K562 (cell line): ENCODE results near the gene PTPN7. TPM values are rescaled to one million over a fixed set of nuclear protein-coding genes. Genes with fewer than 3 reads are reported as not detected.

Experiments
- CCAR2 ChIP-seq: fragments of 200-400 bp; formaldehyde crosslinking; IDR thresholded peaks from 2 replicates; pipeline ENCODE4 v1.6.1; 2017; ENCODE audit warnings: mild to moderate bottlenecking, low read depth, low read length
- HDGF ChIP-seq: fragments of 450-650 bp; IDR thresholded peaks from 2 replicates; pipeline ENCODE4 v1.6.1; 2016
- HMGN3 ChIP-seq: IDR thresholded peaks from 2 replicates; pipeline ENCODE4 v1.6.1; 2011; ENCODE audit warnings: borderline replicate concordance, low read depth, mild to moderate bottlenecking, mixed read lengths, low read length; ENCODE audit not compliant: insufficient read length; ENCODE audit errors: extremely low read depth
- IRF2 ChIP-seq: sonication (generic); formaldehyde crosslinking; IDR thresholded peaks from 2 replicates; pipeline ENCODE4 v1.8.1; 2022; ENCODE audit warnings: mild to moderate bottlenecking, missing genetic modification reagents
- IRF9 ChIP-seq: fragments of 450-650 bp; IDR thresholded peaks from 2 replicates; pipeline ENCODE4 v1.6.1; 2016; ENCODE audit warnings: missing biosample characterization, missing genetic modification characterization
- MLLT1 ChIP-seq, 2 experiments: fragments of 450-650 bp; IDR thresholded peaks; 2 replicates each; pipeline ENCODE4 v1.6.1; 2016
- PBX2 ChIP-seq, 2 experiments: IDR thresholded peaks in 1 of 2; conservative IDR thresholded peaks in 1 of 2; 2 replicates each; pipeline ENCODE4 v1.6.1; 2016; ENCODE audit warnings: low read depth in 2 of 2, mild to moderate bottlenecking in 1 of 2, missing compliant biosample characterization in 1 of 2, missing genetic modification characterization in 1 of 2, moderate library complexity in 1 of 2
- PCBP2 ChIP-seq: fragments of 200-400 bp; formaldehyde crosslinking; IDR thresholded peaks from 2 replicates; pipeline ENCODE4 v1.6.1; 2018; ENCODE audit warnings: low read length, low read depth, mild to moderate bottlenecking, moderate library complexity; ENCODE audit not compliant: poor library complexity, severe bottlenecking
- POLR2AphosphoS5 ChIP-seq: IDR thresholded peaks from 2 replicates; pipeline ENCODE4 v1.6.1; 2011; ENCODE audit warnings: mild to moderate bottlenecking, low read depth, low read length, moderate library complexity; ENCODE audit not compliant: control insufficient read depth, insufficient read depth
- PURB ChIP-seq: sonication (generic); formaldehyde crosslinking; IDR thresholded peaks from 2 replicates; pipeline ENCODE4 v1.9.0; 2021; ENCODE audit warnings: low read depth, mild to moderate bottlenecking, missing genetic modification reagents
- ZNF146 ChIP-seq: IDR thresholded peaks from one replicate; pipeline ENCODE4 v1.6.1; 2018; ENCODE audit warnings: missing compliant biosample characterization; ENCODE audit not compliant: unreplicated experiment
- ZNF444 ChIP-seq: fragments of 250-450 bp; sonication (Bioruptor Pico); IDR thresholded peaks from 2 replicates; pipeline ENCODE4 v1.4.0; 2020; ENCODE audit warnings: mild to moderate bottlenecking, moderate library complexity
- polyA plus RNA-seq, 8 experiments: library from polyadenylated mRNA; depleted of rRNA in 4 of 8; stranded (reverse) in 5 of 8; unstranded in 3 of 8; fragments of >200 nt; fragmentation: Nextera tagmentation in 2 of 8; fragmentation: Illumina TruSeq in 1 of 8; extraction: Ambion mirVana in 2 of 8; extraction: Trizol in 1 of 8; gene quantifications; 2 replicates each; pipeline versions ENCODE4 v1.2.1 to v1.2.3, GENCODE V29; 2011 to 2014; ENCODE audit warnings: inconsistent platforms in 1 of 8, missing spikeins in 1 of 8
- total RNA-seq, 7 experiments: library from RNA; depleted of rRNA in 6 of 7; stranded (reverse); fragments of >200 nt in 6 of 7; fragmentation: Illumina TruSeq in 2 of 7; extraction: Trizol in 2 of 7; gene quantifications; 2 replicates each; pipeline versions ENCODE4 v1.2.1 to v1.2.3, GENCODE V29; 2011 to 2021; ENCODE audit warnings: low replicate concordance in 1 of 7

PTPN7 gene
- total and polyA plus RNA-seq, 9 of the 15 experiments (the other 6 are each of a cell fraction or from before 2014, with no cell fraction given), result 18.7 to 144 (median 120) TPM

- TF ChIP-seq MLLT1 (IDR thresholded peaks at IDR 0.05) (no peak), IRF9 (tag) (no peak), ZNF146 (CRISPR knock-in tag) (no peak), PURB (CRISPR knock-in tag) (no peak), IRF2 (CRISPR knock-in tag) (no peak), HMGN3 (peak; percentile 65), PBX2 (CRISPR knock-in tag; IDR thresholded peaks at IDR 0.05; ENCODE audit: low read depth) (no peak), PBX2 (tag; conservative IDR thresholded peaks at IDR 0.05; ENCODE audit: low read depth) (no peak), ZNF444 (no peak), POLR2AphosphoS5 (0 out of 2 replicates have a peak, but pooled peaks have one; percentile 59), HDGF (no peak), CCAR2 (no peak), PCBP2 (no peak)
Measured at GRCh38 chr1:202158810-202159533, 1.4 kb downstream of the PTPN7 start (continued).
